ENCODE results near the gene RAB1B.
A peak's percentile ranks its signal among the peaks of the same experiment; 100 is the strongest.
"Not testable (repeated sequence)": the region's sequence is repeated elsewhere in the genome, so short reads cannot be mapped to it uniquely, and the experiment has no call there.

RAB1B gene

DNA sequence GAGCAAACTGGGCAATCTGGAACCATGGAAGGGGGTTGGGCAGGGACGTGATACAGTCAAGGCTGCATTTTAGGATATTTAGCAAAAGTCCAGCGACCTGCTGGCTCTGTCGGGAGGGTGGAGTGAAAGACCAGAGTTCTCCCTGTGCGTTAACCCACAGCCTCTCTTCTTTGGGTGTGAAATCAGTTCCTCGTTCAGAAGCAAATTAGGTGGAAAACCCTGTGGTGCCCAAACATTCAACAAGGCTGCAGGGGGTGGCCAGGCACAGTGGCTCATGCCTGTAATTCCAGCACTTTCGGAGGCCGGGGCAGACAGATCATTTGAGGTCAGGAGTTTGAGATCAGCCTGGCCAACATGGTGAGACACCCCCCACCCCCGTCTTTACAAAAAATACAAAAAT lies 29.2 kb downstream of the RAB1B start:
- H3K27me3 ChIP-seq (ENCODE audit: control insufficient read depth in 1 of 2, insufficient read depth in 2 of 2, low read length in 2 of 2): peaks cover 15 to 17% of the 10 kb centered on the region in 2 donors
- H3K9me3 ChIP-seq (ENCODE audit: control insufficient read depth in 1 of 2, low read length in 2 of 2): no peaks in the 10 kb centered on the region
- no peaks in the 10 kb centered on the region for H3K36me3 ChIP-seq (ENCODE audit: control insufficient read depth in 1 of 2, insufficient read depth in 2 of 2, low read length in 2 of 2)
- H3K4me1 ChIP-seq (ENCODE audit: control insufficient read depth in 1 of 2, insufficient read depth in 2 of 2, low read length in 2 of 2): peaks cover 0 to 6% of the 10 kb centered on the region in 2 donors
- no peak overlapping the region for H3K9ac ChIP-seq (ENCODE audit: low read depth in 1 of 2, low read length in 2 of 2)
- no peak overlapping the region for H3K4me3 ChIP-seq (ENCODE audit: low read depth in 1 of 2, low read length in 2 of 2)
- no peak overlapping the region for H3K27ac ChIP-seq (ENCODE audit: low read depth, low read length)

DNA sequence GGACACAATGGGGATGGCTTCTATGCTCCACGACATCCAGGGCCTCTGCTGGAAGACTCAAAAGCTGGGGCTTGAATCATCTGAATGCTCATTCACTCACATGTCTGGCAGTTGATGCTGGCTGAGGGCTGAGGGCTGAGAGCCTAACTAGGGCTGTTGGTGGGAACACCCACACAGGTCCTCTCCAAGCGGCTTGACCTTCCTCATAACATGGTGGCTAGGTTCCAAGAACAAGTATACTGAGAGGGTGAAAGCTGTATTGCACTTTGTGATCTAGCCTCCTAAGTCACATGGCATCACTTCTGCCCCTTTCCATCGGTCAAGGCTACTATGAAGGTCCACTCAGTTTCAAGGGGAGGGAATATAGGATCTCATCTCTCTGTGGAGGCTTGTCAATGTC lies 30.7 kb downstream of the RAB1B start:
- Histone ChIP-seq H3K4me1 (ENCODE audit: control insufficient read depth in 1 of 2, insufficient read depth in 2 of 2, low read length in 2 of 2) (no peaks in the 10 kb centered on the region), H3K27me3 (ENCODE audit: control insufficient read depth in 1 of 2, insufficient read depth in 2 of 2, low read length in 2 of 2) (peaks cover 2 to 4% of the 10 kb centered on the region in 2 donors), H3K4me3 (ENCODE audit: low read depth in 1 of 2, low read length in 2 of 2) (no peak overlapping the region), H3K9me3 (ENCODE audit: control insufficient read depth in 1 of 2, low read length in 2 of 2) (no peaks in the 10 kb centered on the region), H3K9ac (ENCODE audit: low read depth in 1 of 2, low read length in 2 of 2) (no peak overlapping the region), H3K36me3 (ENCODE audit: control insufficient read depth in 1 of 2, insufficient read depth in 2 of 2, low read length in 2 of 2) (no peaks in the 10 kb centered on the region), H3K27ac (ENCODE audit: low read depth, low read length) (no peak overlapping the region)

DNA sequence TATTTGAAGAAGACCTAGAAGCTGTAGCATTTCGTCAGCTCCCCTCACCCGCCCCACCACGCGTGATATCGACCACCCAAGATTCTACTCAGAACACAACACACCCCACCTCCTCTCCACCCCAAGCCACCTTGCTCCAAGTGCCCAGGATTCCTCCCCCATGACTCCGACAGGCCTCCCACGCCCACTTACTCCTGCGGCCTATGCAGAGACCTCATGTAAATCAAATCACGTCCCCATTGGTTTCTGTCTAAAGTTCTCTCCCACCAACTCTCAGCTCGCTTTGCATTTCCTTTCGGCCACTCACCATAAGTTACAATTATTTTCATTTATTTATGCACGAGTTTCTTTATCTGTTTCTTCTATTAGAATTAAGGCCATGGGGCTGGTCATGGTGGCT lies 34.2 kb downstream of the RAB1B start:
- Histone ChIP-seq H3K9ac (ENCODE audit: low read depth in 1 of 2, low read length in 2 of 2) (no peak overlapping the region), H3K4me1 (ENCODE audit: control insufficient read depth in 1 of 2, insufficient read depth in 2 of 2, low read length in 2 of 2) (no peaks in the 10 kb centered on the region), H3K9me3 (ENCODE audit: control insufficient read depth in 1 of 2, low read length in 2 of 2) (no peaks in the 10 kb centered on the region), H3K4me3 (ENCODE audit: low read depth in 1 of 2, low read length in 2 of 2) (no peak overlapping the region), H3K36me3 (ENCODE audit: control insufficient read depth in 1 of 2, insufficient read depth in 2 of 2, low read length in 2 of 2) (no peaks in the 10 kb centered on the region), H3K27me3 (ENCODE audit: control insufficient read depth in 1 of 2, insufficient read depth in 2 of 2, low read length in 2 of 2) (no peaks in the 10 kb centered on the region), H3K27ac (ENCODE audit: low read depth, low read length) (no peak overlapping the region)

DNA sequence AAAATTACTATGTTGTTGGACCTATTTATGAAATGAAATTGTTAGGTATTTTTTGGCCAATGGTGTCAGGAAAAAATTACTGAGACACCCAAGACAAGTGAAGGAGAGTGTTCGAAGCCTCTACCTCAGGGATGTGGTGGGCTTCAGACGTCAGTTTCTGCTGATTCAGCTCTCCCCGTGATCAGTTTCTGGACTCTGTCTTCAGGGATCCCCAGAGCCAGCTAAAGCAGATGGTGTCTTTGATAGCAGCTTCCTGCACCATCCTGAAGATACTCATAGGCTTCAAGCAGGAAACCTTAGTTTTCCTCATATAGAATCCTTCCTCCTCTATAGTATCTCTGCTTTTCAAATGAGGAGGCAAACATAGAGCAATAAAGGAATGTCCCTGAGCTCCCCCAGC lies 41.0 kb downstream of the RAB1B start:
- Histone ChIP-seq H3K4me3 (ENCODE audit: low read depth in 1 of 2, low read length in 2 of 2) (no peak overlapping the region), H3K27ac (ENCODE audit: low read depth, low read length) (no peak overlapping the region), H3K27me3 (ENCODE audit: control insufficient read depth in 1 of 2, insufficient read depth in 2 of 2, low read length in 2 of 2) (no peaks in the 10 kb centered on the region), H3K4me1 (ENCODE audit: control insufficient read depth in 1 of 2, insufficient read depth in 2 of 2, low read length in 2 of 2) (peaks cover 9 to 14% of the 10 kb centered on the region in 2 donors), H3K9me3 (ENCODE audit: control insufficient read depth in 1 of 2, low read length in 2 of 2) (no peaks in the 10 kb centered on the region), H3K36me3 (ENCODE audit: control insufficient read depth in 1 of 2, insufficient read depth in 2 of 2, low read length in 2 of 2) (no peaks in the 10 kb centered on the region), H3K9ac (ENCODE audit: low read depth in 1 of 2, low read length in 2 of 2) (no peak overlapping the region)

DNA sequence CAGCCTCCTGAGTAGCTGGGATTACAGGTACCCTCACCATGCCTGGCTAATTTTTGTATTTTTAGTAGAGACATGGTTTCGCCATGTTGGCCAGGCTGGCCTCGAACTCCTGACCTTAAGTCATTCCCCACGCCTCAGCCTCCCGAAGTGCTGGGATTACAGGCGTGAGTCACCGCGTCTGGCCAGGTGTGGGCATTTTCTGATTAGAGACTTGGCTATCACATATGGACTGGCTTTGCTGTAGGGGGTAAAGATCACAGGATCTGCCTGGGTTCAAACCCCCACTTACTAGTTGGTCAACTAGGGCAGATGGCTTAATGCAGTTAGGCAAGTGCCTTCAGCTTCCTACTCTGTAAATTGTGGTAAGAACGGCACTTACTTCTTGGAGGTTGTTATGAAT lies 41.9 kb downstream of the RAB1B start:
- Histone ChIP-seq H3K27ac (ENCODE audit: low read depth, low read length) (no peak overlapping the region), H3K4me1 (ENCODE audit: control insufficient read depth in 1 of 2, insufficient read depth in 2 of 2, low read length in 2 of 2) (peaks cover 9 to 14% of the 10 kb centered on the region in 2 donors), H3K4me3 (ENCODE audit: low read depth in 1 of 2, low read length in 2 of 2) (no peak overlapping the region), H3K9ac (ENCODE audit: low read depth in 1 of 2, low read length in 2 of 2) (no peak overlapping the region), H3K27me3 (ENCODE audit: control insufficient read depth in 1 of 2, insufficient read depth in 2 of 2, low read length in 2 of 2) (no peaks in the 10 kb centered on the region), H3K36me3 (ENCODE audit: control insufficient read depth in 1 of 2, insufficient read depth in 2 of 2, low read length in 2 of 2) (no peaks in the 10 kb centered on the region), H3K9me3 (ENCODE audit: control insufficient read depth in 1 of 2, low read length in 2 of 2) (no peaks in the 10 kb centered on the region)

DNA sequence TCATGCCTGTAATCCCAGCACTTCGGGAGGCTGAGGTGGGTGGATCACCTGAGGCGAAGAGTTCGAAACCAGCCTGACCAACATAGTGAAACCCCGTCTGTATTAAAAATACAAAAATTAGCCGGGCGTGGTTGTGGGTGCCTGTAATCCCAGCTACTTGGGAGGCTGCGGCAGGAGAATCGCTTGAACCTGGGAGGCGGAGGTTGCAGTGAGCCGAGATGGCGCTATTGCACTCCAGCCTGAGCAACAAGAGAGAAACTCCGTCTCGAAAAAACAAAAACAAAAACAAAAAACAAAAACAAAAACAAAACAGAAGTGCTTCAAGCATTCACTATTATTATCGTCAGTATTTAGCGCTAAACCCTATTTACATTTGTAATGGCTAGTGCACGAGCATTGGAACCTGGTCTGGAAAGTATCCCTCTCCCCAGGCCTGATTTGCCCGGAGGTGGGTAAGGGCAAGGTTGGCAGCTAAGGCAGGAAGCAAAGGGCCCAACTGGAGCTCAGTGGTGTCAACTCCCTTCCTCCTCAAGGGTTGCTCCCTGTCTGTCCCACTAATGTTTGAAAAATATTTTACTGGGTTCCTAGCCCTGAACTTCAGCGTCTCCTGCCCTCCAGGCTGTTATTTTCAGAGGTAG lies 42.5 kb downstream of the RAB1B start:
- not testable (repeated sequence) for H3K27ac ChIP-seq (ENCODE audit: low read depth, low read length); H3K36me3 ChIP-seq (ENCODE audit: control insufficient read depth in 1 of 2, insufficient read depth in 2 of 2, low read length in 2 of 2); H3K27me3 ChIP-seq (ENCODE audit: control insufficient read depth in 1 of 2, insufficient read depth in 2 of 2, low read length in 2 of 2); H3K9me3 ChIP-seq (ENCODE audit: control insufficient read depth in 1 of 2, low read length in 2 of 2); H3K9ac ChIP-seq (ENCODE audit: low read depth in 1 of 2, low read length in 2 of 2); H3K4me3 ChIP-seq (ENCODE audit: low read depth in 1 of 2, low read length in 2 of 2)
- peaks cover 9 to 16% of the 10 kb centered on the region in 2 donors for H3K4me1 ChIP-seq (ENCODE audit: control insufficient read depth in 1 of 2, insufficient read depth in 2 of 2, low read length in 2 of 2)

DNA sequence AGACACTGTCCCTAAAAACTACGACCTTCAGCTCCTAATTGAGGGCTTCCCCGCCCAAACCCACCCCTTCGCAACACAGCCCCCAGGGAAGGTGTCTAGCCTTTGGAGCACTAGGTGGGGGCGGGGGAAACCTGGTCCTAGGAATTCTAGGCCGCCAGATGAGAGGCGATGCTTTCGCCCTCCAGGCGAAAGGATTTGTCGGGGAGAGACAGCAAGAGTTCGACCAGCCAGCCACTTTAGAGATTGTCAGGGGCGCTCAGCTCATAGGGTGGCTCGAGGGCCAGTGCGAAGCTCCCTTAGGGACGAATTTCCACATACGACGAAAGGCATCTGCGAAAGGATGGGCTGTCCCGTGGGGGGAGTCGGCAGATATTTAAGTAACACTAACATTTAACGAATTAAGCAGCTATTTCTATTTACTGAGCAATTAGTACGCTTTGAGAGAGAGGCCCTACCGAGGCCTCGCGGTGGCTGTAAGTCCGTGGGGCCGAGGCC lies 43.1 kb downstream of the RAB1B start:
- H3K9ac ChIP-seq (ENCODE audit: low read depth in 1 of 2, low read length in 2 of 2): peak overlapping the region; percentile 27 to 67
- H3K9me3 ChIP-seq (ENCODE audit: control insufficient read depth in 1 of 2, low read length in 2 of 2): no peaks in the 10 kb centered on the region
- H3K36me3 ChIP-seq (ENCODE audit: control insufficient read depth in 1 of 2, insufficient read depth in 2 of 2, low read length in 2 of 2): no peaks in the 10 kb centered on the region
- peaks cover 9 to 18% of the 10 kb centered on the region in 2 donors for H3K4me1 ChIP-seq (ENCODE audit: control insufficient read depth in 1 of 2, insufficient read depth in 2 of 2, low read length in 2 of 2)
- H3K27me3 ChIP-seq (ENCODE audit: control insufficient read depth in 1 of 2, insufficient read depth in 2 of 2, low read length in 2 of 2): no peaks in the 10 kb centered on the region
- peak overlapping the region; percentile 63 to 71 for H3K4me3 ChIP-seq (ENCODE audit: low read depth in 1 of 2, low read length in 2 of 2)
- peak overlapping the region; percentile 82 for H3K27ac ChIP-seq (ENCODE audit: low read depth, low read length)

DNA sequence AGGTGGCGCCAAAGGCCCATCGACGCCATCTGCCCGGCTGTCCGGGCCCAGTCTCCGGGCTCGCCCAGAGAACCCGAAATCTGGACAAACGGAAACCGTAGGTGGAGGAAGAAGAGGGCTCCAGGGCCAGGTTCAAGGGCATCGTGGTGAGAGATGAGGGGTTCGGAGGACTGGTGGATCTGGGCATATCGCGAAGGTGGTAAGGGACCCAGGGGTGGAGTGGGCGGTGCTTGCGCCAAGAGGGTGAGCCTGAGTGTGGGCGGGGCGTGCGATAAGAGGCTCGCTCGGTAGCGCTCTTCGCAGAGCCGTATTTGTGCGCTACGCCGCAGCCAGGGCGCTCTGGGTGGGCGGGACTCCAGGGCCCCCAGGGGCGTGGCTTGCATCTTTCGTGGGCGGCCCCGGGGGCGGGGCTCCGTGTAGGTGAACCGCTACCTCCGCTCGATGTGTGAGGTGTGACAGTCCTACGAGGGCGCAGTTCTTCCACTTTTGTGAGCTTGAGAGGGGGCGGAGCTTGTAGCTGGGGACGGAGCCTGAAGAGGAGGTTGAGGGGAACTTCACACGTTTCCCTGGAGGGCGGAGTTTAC lies 43.6 kb downstream of the RAB1B start:
- Histone ChIP-seq H3K36me3 (ENCODE audit: control insufficient read depth in 1 of 2, insufficient read depth in 2 of 2, low read length in 2 of 2) (no peaks in the 10 kb centered on the region), H3K4me3 (ENCODE audit: low read depth in 1 of 2, low read length in 2 of 2) (peak overlapping the region; percentile 63 to 71), H3K4me1 (ENCODE audit: control insufficient read depth in 1 of 2, insufficient read depth in 2 of 2, low read length in 2 of 2) (peaks cover 9 to 18% of the 10 kb centered on the region in 2 donors), H3K27me3 (ENCODE audit: control insufficient read depth in 1 of 2, insufficient read depth in 2 of 2, low read length in 2 of 2) (no peaks in the 10 kb centered on the region), H3K9me3 (ENCODE audit: control insufficient read depth in 1 of 2, low read length in 2 of 2) (no peaks in the 10 kb centered on the region), H3K27ac (ENCODE audit: low read depth, low read length) (peak overlapping the region; percentile 82), H3K9ac (ENCODE audit: low read depth in 1 of 2, low read length in 2 of 2) (peak overlapping the region; percentile 27 to 67)

DNA sequence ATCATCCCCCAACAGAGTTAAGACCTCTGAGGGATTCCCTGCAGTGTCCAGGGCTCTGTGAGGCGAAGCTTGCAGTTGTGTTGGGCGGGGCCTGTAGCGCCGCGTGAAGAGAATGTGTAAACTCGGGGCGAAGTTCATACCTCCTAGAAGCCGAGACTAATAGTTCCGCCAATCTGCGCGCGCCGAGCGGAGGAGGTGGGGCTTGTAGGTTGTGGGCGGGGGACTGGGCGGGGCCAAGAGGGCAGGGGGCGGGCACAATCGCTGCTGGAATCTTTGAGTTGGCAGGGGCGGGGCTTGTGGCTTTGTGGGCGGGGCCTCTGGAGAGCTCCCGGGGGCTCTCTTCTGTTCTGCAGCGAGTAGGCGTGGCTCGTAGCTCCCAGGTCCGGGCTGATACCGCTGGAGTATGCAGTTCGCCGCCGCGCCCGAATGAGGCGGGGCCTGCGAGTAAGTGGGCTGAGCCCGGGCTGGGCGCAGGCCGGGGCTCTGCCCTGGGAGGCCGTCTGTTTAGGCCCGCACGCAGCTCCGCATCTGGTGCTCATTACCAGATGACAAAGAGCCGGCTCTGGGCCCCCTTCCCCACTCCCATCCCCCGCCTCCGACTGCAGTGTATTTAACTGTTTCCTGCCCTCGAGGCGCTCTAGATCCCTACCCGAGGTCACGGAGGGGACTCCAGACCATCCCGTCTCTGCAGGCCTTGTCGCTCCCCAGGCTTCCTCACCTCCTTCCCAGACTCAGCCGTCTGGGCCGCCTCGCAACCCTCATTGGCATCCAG lies 44.3 kb downstream of the RAB1B start:
- Histone ChIP-seq H3K36me3 (ENCODE audit: control insufficient read depth in 1 of 2, insufficient read depth in 2 of 2, low read length in 2 of 2) (no peaks in the 10 kb centered on the region), H3K4me1 (ENCODE audit: control insufficient read depth in 1 of 2, insufficient read depth in 2 of 2, low read length in 2 of 2) (peaks cover 10 to 18% of the 10 kb centered on the region in 2 donors), H3K27ac (ENCODE audit: low read depth, low read length) (peak overlapping the region; percentile 83), H3K27me3 (ENCODE audit: control insufficient read depth in 1 of 2, insufficient read depth in 2 of 2, low read length in 2 of 2) (no peaks in the 10 kb centered on the region), H3K4me3 (ENCODE audit: low read depth in 1 of 2, low read length in 2 of 2) (peak overlapping the region; percentile 65 to 71), H3K9me3 (ENCODE audit: control insufficient read depth in 1 of 2, low read length in 2 of 2) (no peaks in the 10 kb centered on the region), H3K9ac (ENCODE audit: low read depth in 1 of 2, low read length in 2 of 2) (peak overlapping the region; percentile 47 to 67)
